Activated CD4-positive, alpha-beta T cell treated with anti-CD3 and anti-CD28 coated beads for 36 hours (primary cell): Measurements from ENCODE around the gene ANKRD63. TPM values are rescaled to one million over a fixed set of nuclear protein-coding genes. Genes with fewer than 3 reads are reported as not detected.

ENCODE experiments used
- ATAC-seq: fragments of 200-7000 bp; cut with Tn5 transposase; one replicate; pipeline ENCODE4 v1.10.0; 2021; ENCODE audit warnings: mild to moderate bottlenecking, moderate library complexity
- CTCF ChIA-PET: fragments of 350-600 bp; sonication (Branson Sonifier 250); formaldehyde crosslinking; loops from one replicate; lab custom pipeline; 2021; ENCODE audit warnings: antibody characterized with exemption; lab: Charles Lee
- POLR2A ChIA-PET: fragments of 350-600 bp; sonication (Branson Sonifier 250); formaldehyde crosslinking; loops from one replicate; lab custom pipeline; 2021; ENCODE audit warnings: antibody characterized with exemption, inconsistent platforms; lab: Charles Lee
- DNase-seq: peaks from one replicate; pipeline ENCODE4 v3.0.0-alpha.2; 2020
- H3K27ac Mint-ChIP-seq: one replicate; pipeline ENCODE4 v1.8.0; 2021; ENCODE audit warnings: mixed read lengths
- H3K27me3 Mint-ChIP-seq: one replicate; pipeline ENCODE4 v1.8.0; 2021; ENCODE audit warnings: mixed read lengths
- H3K36me3 Mint-ChIP-seq: one replicate; pipeline ENCODE4 v1.8.0; 2021; ENCODE audit warnings: low read depth, mixed read lengths
- H3K4me1 Mint-ChIP-seq: one replicate; pipeline ENCODE4 v1.8.0; 2021; ENCODE audit warnings: mixed read lengths
- H3K4me3 Mint-ChIP-seq: one replicate; pipeline ENCODE4 v1.8.0; 2021; ENCODE audit warnings: mild to moderate bottlenecking, moderate library complexity, mixed read lengths
- H3K9me3 Mint-ChIP-seq: one replicate; pipeline ENCODE4 v1.8.0; 2021; ENCODE audit warnings: low read depth, mixed read lengths
- intact Hi-C, 2 experiments: fragments of 100-400 bp; cut with DNase I in 1 of 2; cut with micrococcal nuclease in 1 of 2; formaldehyde crosslinking; loops; one replicate each; pipeline versions ENCODE4 v1.14.2 to v1.15.1; 2022 to 2024; cut with DNase I, micrococcal nuclease
- total RNA-seq, 2 experiments: library from RNA; stranded (reverse); gene quantifications; one replicate each; pipeline ENCODE4 v1.2.3, GENCODE V29; 2021

The ANKRD63 gene
- total RNA-seq, 2 experiments from 2014 or later, result not detected

DNA sequence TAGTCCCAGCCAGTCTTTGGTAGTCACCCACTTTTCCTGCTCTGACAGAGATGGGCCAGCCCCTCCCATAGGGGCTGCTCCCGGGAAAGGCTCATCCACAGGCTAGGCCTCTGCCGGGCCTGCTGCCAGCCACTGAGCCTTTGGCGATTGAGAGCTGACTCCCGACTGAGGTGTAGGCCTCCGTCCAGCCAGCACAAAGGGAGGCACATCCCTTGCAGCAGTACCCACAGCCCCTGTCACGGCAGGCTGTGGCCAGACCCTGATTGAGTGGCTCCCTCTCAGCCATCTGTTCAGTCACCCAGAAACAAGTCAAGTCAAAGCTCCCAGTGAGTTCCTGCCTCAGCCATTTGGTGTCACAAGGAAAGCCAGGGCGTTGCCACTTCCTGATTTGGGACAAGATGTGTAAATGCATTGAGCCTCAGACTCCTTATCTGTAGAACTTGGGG, 50.2 kb downstream of the ANKRD63 start:
- no peak for ATAC-seq

More for the DNA sequence above, 50.2 kb downstream of the ANKRD63 start:
- ChIA-PET POLR2A (no interaction called here), CTCF (interaction anchor here (0.6 to 0.9 kb wide), 2 partner anchors 86 to 374 kb away, joined by 3 to 4 read pairs; no protein-coding TSS in a partner anchor)
- Mint-ChIP-seq H3K27ac (no peak overlapping the region), H3K4me1 (no peaks in the 10 kb centered on the region), H3K36me3 (peaks cover 4% of the 10 kb centered on the region), H3K4me3 (no peak overlapping the region), H3K27me3 (no peaks in the 10 kb centered on the region), H3K9me3 (no peaks in the 10 kb centered on the region)
- no peak for DNase-seq
- intact Hi-C loops, result no loop called here

Other genes starting within 250 kb of the ANKRD63 start
- 100 to 1,000 TPM; 124 to 157 TPM for gene SRP14, start 243.9 kb downstream of the ANKRD63 start, total RNA-seq
- gene BMF, start 174.2 kb downstream of the ANKRD63 start, total RNA-seq, result 1 to 10 TPM; 7.6 to 8.4 TPM
- gene BUB1B, start 122.0 kb downstream of the ANKRD63 start, total RNA-seq, result 10 to 100 TPM; 95.3 to 99.5 TPM
- gene PAK6, start 44.0 kb downstream of the ANKRD63 start, total RNA-seq, result under 1 TPM; 0.30 to 0.53 TPM
- 10 to 100 TPM; 67.9 to 86.8 TPM for gene PLCB2, start 24.9 kb upstream of the ANKRD63 start, total RNA-seq
- gene INAFM2, start 40.6 kb upstream of the ANKRD63 start, total RNA-seq, result 10 to 100 TPM in 1 of 2 experiments, 1 to 10 TPM in 1; 9.9 to 11.2 TPM
- under 1 TPM; 0.65 to 0.98 TPM for gene CCDC9B, start 57.9 kb upstream of the ANKRD63 start, total RNA-seq
- not detected for gene PHGR1, start 68.0 kb upstream of the ANKRD63 start, total RNA-seq
- under 1 TPM; 0.02 to 0.04 TPM for gene DISP2, start 75.2 kb upstream of the ANKRD63 start, total RNA-seq
- gene KNSTRN, start 99.7 kb upstream of the ANKRD63 start, total RNA-seq, result 10 to 100 TPM; 56.2 to 58.8 TPM
- 10 to 100 TPM; 30.8 to 46.2 TPM for gene IVD, start 122.7 kb upstream of the ANKRD63 start, total RNA-seq
- 10 to 100 TPM; 15.3 to 16.7 TPM for gene BAHD1, start 157.9 kb upstream of the ANKRD63 start, total RNA-seq
- gene CHST14, start 187.9 kb upstream of the ANKRD63 start, total RNA-seq, result 1 to 10 TPM; 5.4 to 6.2 TPM